NCI-H69 (cell line): ENCODE measurements around the gene APBB2.
A peak's percentile ranks its signal among the peaks of the same experiment; 100 is the strongest.

Experiments used
- DNase-seq: peaks from one replicate; lab custom pipeline; 2025; lab: John Stamatoyannopoulos, UW

APBB2 gene

GRCh38 chr4:41189076-41189475 is 25.3 kb downstream of the APBB2 start:
- no peak for DNase-seq

GRCh38 chr4:41185614-41186592 is 28.4 kb downstream of the APBB2 start:
- DNase-seq, result peak; percentile 50

- no peak for DNase-seq
Observed at GRCh38 chr4:41184009-41184408, 30.3 kb downstream of the APBB2 start.

DNA sequence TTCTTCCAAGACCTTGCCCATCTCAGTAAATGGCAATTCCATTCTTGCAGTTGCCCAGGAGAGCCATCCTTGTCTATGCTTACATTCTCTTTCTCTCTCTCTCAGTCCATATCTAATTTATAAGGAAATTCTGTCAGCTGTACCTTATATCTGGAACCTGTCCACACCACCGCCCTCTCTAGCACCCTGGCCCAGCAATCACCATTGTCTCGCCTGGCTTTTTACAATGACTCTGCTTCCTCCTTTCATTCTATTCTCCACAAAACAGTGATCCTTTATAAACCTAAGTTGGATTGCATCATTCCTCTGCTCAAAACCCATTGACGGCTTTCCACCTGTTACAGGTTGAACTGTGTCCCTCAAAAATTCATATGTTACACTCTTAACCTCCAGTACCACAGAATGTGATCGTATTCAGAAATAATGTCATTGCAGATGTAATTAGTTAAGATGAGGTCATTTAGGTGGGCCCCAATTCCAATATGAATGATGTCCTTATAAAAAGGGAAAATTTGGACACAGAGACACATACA is 31.3 kb downstream of the APBB2 start:
- DNase-seq, result no peak

DNA sequence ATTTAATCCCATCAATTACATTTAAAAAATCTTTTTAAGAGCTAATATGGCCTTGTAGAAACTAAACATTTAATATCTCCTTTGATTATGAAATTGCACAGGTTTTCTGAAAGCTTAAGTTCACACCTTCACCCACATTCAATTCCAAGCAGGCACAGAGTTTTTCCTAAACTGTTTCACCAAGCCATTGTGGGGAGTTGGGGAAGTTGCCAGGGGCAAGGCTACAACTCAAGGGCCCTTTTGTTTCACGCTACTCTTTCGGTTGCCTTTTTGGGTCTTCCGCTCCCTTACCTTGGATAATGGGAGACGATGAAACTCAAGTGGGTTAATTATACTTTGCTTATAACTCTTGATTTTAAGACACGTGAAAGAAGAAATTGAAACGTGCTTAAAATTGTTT is 33.3 kb downstream of the APBB2 start:
- no peak for DNase-seq

GRCh38 chr4:41179498-41180195 is 34.7 kb downstream of the APBB2 start:
- no peak for DNase-seq

DNA sequence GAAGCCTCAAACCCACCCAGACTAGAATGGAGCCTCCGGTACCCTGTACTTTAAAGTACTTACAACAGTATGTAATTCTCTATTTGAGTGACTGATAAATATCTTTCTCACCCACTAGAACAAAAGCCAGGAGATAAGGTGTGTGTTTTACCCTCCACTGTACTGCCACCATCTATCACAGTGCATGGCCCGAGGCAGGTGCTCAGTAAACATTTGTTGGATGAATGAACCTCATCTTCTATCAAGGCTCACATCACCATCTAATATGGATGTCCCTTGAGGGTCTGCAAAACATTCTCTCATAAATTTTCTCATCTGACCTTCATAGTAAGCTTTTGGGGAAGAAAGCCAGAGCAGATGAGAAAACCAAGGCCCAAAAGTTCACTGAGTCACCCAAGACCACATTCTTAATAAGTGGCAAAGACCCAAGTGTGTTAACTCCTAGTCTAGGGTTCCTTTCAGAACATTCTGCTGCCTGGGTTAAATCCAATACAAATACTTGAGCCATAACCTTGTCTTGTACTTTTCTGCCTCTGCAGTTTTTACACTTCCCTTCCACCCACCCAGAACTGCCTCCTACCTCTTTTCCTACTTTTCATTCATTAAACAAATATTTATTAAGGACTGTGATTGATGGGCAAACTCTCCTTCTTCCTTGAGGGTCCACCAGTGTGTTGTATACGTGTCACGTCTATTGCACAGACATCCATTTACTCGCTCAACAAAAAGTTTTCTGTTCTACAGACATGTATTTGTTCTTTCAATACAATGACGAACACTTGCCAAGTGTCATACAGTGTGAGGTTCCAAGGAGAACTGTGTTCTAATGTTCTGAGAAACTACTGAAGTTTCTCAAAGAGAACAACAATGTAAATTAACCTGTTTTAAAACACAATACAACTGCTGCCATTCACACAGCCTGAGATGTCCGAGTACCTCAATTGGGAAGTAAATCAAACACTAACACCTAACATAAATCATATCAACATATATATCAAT is 35.7 kb downstream of the APBB2 start:
- peak; percentile 71 for DNase-seq

GRCh38 chr4:41177016-41177415 is 37.3 kb downstream of the APBB2 start:
- peak; percentile 46 for DNase-seq

GRCh38 chr4:41176340-41176739 is 38.0 kb downstream of the APBB2 start:
- DNase-seq, result no peak

- no peak for DNase-seq
Observed at GRCh38 chr4:41175794-41176193, 38.5 kb downstream of the APBB2 start.

GRCh38 chr4:41174444-41174843 is 39.9 kb downstream of the APBB2 start:
- no peak for DNase-seq

DNA sequence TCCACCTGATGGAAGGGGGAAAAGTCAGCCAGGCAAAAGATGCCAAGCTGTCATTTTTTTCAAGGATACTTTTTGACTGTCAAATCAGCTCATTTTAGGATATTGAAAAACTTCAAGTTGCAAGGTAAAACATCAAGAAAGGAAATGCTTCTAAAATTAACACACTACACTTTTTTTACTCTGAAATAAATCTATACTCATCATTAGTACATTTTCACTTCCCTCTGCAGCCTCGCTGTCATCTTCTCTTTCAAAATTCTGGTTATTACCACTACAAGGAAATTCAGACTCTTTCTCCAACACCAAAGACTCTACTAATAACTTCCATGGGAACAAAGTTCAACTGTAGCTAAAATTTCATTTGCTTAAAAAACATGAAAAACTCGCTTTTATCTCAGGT is 41.6 kb downstream of the APBB2 start:
- DNase-seq, result no peak

DNA sequence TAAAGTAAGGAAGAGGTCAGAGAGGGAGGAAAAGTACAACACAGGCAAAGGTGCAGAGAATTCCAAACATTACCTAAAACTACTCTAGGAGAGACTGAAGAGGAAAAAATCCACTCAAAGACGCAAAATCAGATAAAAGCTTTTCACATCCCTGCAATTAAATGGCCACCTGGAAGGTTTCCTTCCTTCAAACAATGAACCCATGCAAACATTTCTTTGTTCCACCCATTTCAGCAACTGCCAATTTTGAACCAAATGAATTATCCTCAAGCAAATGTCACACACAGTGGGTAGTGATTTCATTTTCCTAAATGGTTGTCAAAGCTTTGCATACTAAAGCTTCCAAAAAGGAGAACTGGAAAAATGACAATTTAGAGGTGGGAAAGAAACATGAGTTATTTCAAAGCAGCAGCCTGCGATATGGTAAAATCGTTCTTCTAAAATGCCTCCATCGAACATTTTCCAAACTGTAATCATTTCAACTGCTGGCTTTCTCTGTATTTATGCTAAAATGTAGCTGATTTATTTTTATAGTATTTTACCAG is 45.0 kb downstream of the APBB2 start:
- peak; percentile 94 for DNase-seq

- no peak for DNase-seq
Observed at GRCh38 chr4:41167191-41167590, 47.2 kb downstream of the APBB2 start.

- no peak for DNase-seq
Observed at GRCh38 chr4:41164405-41164804, 49.9 kb downstream of the APBB2 start.

GRCh38 chr4:41161355-41161754 is 53.0 kb downstream of the APBB2 start:
- no peak for DNase-seq

- DNase-seq, result no peak
Observed at GRCh38 chr4:41160856-41161255, 53.5 kb downstream of the APBB2 start.

DNA sequence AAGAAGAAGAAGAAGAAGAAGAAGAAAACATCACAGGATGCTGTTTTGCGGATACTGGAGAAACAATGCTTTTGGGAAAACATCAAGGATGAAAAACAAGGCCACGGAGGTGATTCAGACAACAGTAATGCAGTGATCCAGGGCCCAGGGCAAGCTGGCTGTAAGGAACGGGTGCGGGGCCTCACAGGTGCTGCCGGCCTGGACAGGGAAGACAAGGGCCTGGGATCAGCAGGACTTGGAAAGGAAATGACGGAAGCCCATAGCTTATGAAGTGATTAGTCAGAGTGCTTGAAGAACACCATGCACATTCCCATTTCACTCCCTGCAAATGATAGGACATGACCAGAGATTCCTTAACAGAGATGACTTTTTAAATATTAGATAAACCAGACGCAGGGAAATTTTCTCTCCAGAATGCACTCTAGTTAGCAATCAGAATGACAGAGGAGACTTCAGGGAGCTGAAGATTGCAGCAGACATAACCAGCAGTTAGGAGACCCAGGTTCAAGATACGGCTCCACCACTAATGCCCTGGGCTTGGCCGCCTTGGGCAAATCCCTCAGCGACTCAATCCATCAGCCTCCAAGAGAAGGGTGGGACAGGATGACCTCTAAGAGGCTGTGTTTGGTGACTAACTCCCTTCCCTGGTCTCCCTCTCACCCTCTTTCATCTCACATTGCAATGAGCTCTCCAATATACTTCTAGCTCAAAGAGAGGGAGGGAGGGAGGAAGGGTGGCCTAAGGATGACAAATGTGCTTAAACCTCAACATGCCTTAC is 54.1 kb downstream of the APBB2 start:
- DNase-seq, result no peak

DNA sequence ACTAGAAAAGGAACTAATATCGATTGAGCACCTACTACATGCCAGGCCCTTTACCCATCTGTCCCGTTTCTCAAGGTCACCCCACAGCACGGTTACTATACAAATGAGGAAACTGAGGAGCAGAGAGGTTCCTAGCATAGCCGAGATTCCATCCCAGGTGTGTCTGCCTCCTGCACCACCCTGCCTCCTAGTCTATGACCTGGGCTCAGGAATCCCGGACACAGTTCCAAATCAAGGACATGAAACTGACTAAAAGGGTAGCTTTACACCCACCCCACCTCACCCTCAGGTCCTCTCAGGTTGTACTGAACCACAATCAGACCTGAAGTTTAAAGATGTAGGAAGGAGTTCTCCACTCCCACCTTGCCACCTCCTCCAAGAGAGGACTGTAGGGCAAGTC is 55.6 kb downstream of the APBB2 start:
- DNase-seq, result no peak

- DNase-seq, result no peak
Observed at GRCh38 chr4:41158274-41158673, 56.1 kb downstream of the APBB2 start.

DNA sequence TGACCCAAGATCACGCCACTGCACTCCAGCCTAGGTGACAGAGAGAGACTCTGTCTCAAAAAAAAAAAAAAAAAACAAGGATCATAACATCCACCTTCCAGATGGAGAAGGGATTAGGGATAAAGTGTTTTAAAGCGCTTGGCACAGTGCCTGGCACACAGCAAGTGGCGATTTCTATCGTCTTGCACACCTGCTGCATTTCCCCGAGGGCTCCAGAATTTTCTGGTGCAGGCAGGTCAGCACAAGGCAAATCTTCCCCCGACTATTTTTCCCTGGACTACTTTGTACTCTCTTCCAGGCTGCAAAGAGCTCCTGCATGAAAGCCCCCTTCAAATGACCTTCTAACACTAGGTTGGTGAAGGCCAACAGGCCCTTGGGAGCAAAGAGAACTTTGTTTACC is 57.3 kb downstream of the APBB2 start:
- DNase-seq, result peak; percentile 81
